Gastrocnemius medialis (tissue), 4 donors: ENCODE data around the gene ADAMTSL2. TPM values are rescaled to one million over a fixed set of nuclear protein-coding genes. Genes with fewer than 3 reads are reported as not detected.
A peak's percentile ranks its signal among the peaks of the same experiment; 100 is the strongest.

Experiments used
- ATAC-seq, 2 donors: fragments of 150-250 bp; one replicate each; pipeline ENCODE4 v1.9.1; 2016
- DNase-seq, 2 donors: peaks; one replicate each; pipeline ENCODE4 v3.0.0-alpha.2; 2019
- H3K27ac ChIP-seq, 4 donors: fragments of 200-600 bp; sonication (generic); 1 replicate in 1 of 4; 2 replicates in 3 of 4; pipeline ENCODE4 v1.5.1; 2016 to 2018; ENCODE audit warnings: mild to moderate bottlenecking in 2 of 4, moderate library complexity in 1 of 4
- H3K27me3 ChIP-seq, 3 donors: fragments of 200-600 bp; sonication (generic) in 2 of 3; 1 replicate in 1 of 3; 2 replicates in 2 of 3; pipeline versions ENCODE4 v1.5.1 to v1.6.0; 2016 to 2019; ENCODE audit warnings: mild to moderate bottlenecking in 1 of 3, moderate library complexity in 1 of 3
- H3K36me3 ChIP-seq, 2 donors: fragments of 200-600 bp; sonication (generic) in 1 of 2; one replicate each; pipeline ENCODE4 v1.5.1; 2017 to 2018
- H3K4me1 ChIP-seq, 2 donors: fragments of 200-600 bp; sonication (generic) in 1 of 2; one replicate each; pipeline ENCODE4 v1.5.1; 2016 to 2017; ENCODE audit warnings: mild to moderate bottlenecking in 2 of 2
- H3K4me3 ChIP-seq, 4 donors: fragments of 200-600 bp; sonication (generic) in 3 of 4; 1 replicate in 1 of 4; 2 replicates in 3 of 4; pipeline ENCODE4 v1.5.1; 2016 to 2019; ENCODE audit warnings: mild to moderate bottlenecking in 2 of 4
- H3K9me3 ChIP-seq, 3 donors: fragments of 200-600 bp; sonication (generic) in 2 of 3; 1 replicate in 1 of 3; 2 replicates in 2 of 3; pipeline ENCODE4 v1.5.1; 2016 to 2019
- CTCF ChIP-seq, 5 experiments: fragments of 450-650 bp in 3 of 5; fragments of 200-600 bp in 2 of 5; sonication (generic) in 2 of 5; IDR thresholded peaks in 4 of 5; conservative IDR thresholded peaks in 1 of 5; 1 replicate in 4 of 5; 2 replicates in 1 of 5; pipeline ENCODE4 v1.5.1; 2016 to 2019; ENCODE audit warnings: antibody characterized with exemption in 5 of 5, mild to moderate bottlenecking in 3 of 5, moderate library complexity in 3 of 5
- POLR2A ChIP-seq, 2 donors: fragments of 450-650 bp; IDR thresholded peaks; one replicate each; pipeline ENCODE4 v1.6.1; 2017; ENCODE audit warnings: antibody characterized with exemption in 2 of 2, mild to moderate bottlenecking in 2 of 2, moderate library complexity in 2 of 2
- in situ Hi-C, 4 donors: fragments of 200-750 bp; cut with MboI; loops; one replicate each; pipeline versions ENCODE4 v1.15.0 to v1.8.0; 2017; ENCODE audit warnings: low sequenced_read_pairs in 4 of 4
- intact Hi-C: fragments of 100-400 bp; cut with DNase I; formaldehyde crosslinking; loops from one replicate; pipeline ENCODE4 v1.15.1; 2023; ENCODE audit warnings: low total_unique reads
- total RNA-seq, 4 donors: library from RNA; depleted of rRNA; stranded (reverse); fragments of >200 nt; gene quantifications; one replicate each; pipeline versions ENCODE4 v1.1.0 to v1.2.3, GENCODE V29; 2016

The ADAMTSL2 gene
- total RNA-seq, 4 donors from 2014 or later: 0.10 to 1.8 (median 0.44) TPM

GRCh38 chr9:133535306-133535877 lies 888 bp downstream of the ADAMTSL2 start:
- ATAC-seq (no peak), DNase-seq (no peak)
- intact Hi-C loops: no loop called here
- Histone ChIP-seq H3K9me3 (no peaks in the 10 kb centered on the region), H3K4me3 (peak overlapping the region in 2 of 4 donors; percentile 45 to 58), H3K36me3 (no peaks in the 10 kb centered on the region), H3K4me1 (peaks cover 11 to 23% of the 10 kb centered on the region in 2 donors), H3K27ac (no peak overlapping the region), H3K27me3 (peaks cover 0 to 22% (median 11%) of the 10 kb centered on the region in 3 donors)
- no peak for TF ChIP-seq CTCF (IDR thresholded peaks at IDR 0.05 in 4 of 5, conservative IDR thresholded peaks at IDR 0.05 in 1 of 5)
- no peak for TF ChIP-seq POLR2A (IDR thresholded peaks at IDR 0.05)
- in situ Hi-C loops: loop anchor here in 2 of 4 donors (25.0 kb wide), 1 partner anchor 202 kb away; the partner anchor contains the start of gene SARDH (in 2 of the 2)

GRCh38 chr9:133536080-133536479 lies 1.6 kb downstream of the ADAMTSL2 start:
- Histone ChIP-seq H3K27ac (no peak overlapping the region), H3K4me3 (no peak overlapping the region), H3K27me3 (peaks cover 0 to 22% (median 11%) of the 10 kb centered on the region in 3 donors), H3K4me1 (peaks cover 11 to 23% of the 10 kb centered on the region in 2 donors), H3K36me3 (no peaks in the 10 kb centered on the region), H3K9me3 (no peaks in the 10 kb centered on the region)
- in situ Hi-C loops: loop anchor here in 2 of 4 donors (25.0 kb wide), 1 partner anchor 201 kb away; the partner anchor contains the start of gene SARDH (in 2 of the 2)
- ATAC-seq (no peak), DNase-seq (no peak)
- intact Hi-C loops: no loop called here
- TF ChIP-seq POLR2A (IDR thresholded peaks at IDR 0.05): no peak
- no peak for TF ChIP-seq CTCF (IDR thresholded peaks at IDR 0.05 in 4 of 5, conservative IDR thresholded peaks at IDR 0.05 in 1 of 5)

- no peak for TF ChIP-seq POLR2A (IDR thresholded peaks at IDR 0.05)
- no peak for TF ChIP-seq CTCF (IDR thresholded peaks at IDR 0.05 in 4 of 5, conservative IDR thresholded peaks at IDR 0.05 in 1 of 5)
- Histone ChIP-seq H3K27ac (no peak overlapping the region), H3K4me3 (no peak overlapping the region), H3K36me3 (no peaks in the 10 kb centered on the region), H3K9me3 (no peaks in the 10 kb centered on the region), H3K4me1 (peaks cover 11 to 23% of the 10 kb centered on the region in 2 donors), H3K27me3 (peaks cover 0 to 22% (median 11%) of the 10 kb centered on the region in 3 donors)
- in situ Hi-C loops (loop anchor here in 2 of 4 donors (25.0 kb wide), 1 partner anchor 201 kb away; the partner anchor contains the start of gene SARDH (in 2 of the 2)), intact Hi-C loops (no loop called here)
- DNase-seq (no peak), ATAC-seq (no peak)
Measured at GRCh38 chr9:133536536-133536935, 2.0 kb downstream of the ADAMTSL2 start.

GRCh38 chr9:133537257-133537656 lies 2.8 kb downstream of the ADAMTSL2 start:
- Histone ChIP-seq H3K4me1 (peaks cover 11 to 23% of the 10 kb centered on the region in 2 donors), H3K27ac (no peak overlapping the region), H3K27me3 (peaks cover 0 to 22% (median 11%) of the 10 kb centered on the region in 3 donors), H3K4me3 (no peak overlapping the region), H3K9me3 (no peaks in the 10 kb centered on the region), H3K36me3 (no peaks in the 10 kb centered on the region)
- TF ChIP-seq POLR2A (IDR thresholded peaks at IDR 0.05): no peak
- TF ChIP-seq CTCF (IDR thresholded peaks at IDR 0.05 in 4 of 5, conservative IDR thresholded peaks at IDR 0.05 in 1 of 5): no peak
- no peak for ATAC-seq
- in situ Hi-C loops: loop anchor here in 2 of 4 donors (25.0 kb wide), 1 partner anchor 200 kb away; the partner anchor contains the start of gene SARDH (in 2 of the 2)
- DNase-seq: no peak
- intact Hi-C loops: no loop called here
